Measurements from ENCODE around the gene ATF3. TPM values are rescaled to one million over a fixed set of nuclear protein-coding genes. Genes with fewer than 3 reads are reported as not detected.

ATF3 gene
- total RNA-seq, 4 donors from 2014 or later, result 2.1 to 6.5 (median 3.0) TPM

DNA sequence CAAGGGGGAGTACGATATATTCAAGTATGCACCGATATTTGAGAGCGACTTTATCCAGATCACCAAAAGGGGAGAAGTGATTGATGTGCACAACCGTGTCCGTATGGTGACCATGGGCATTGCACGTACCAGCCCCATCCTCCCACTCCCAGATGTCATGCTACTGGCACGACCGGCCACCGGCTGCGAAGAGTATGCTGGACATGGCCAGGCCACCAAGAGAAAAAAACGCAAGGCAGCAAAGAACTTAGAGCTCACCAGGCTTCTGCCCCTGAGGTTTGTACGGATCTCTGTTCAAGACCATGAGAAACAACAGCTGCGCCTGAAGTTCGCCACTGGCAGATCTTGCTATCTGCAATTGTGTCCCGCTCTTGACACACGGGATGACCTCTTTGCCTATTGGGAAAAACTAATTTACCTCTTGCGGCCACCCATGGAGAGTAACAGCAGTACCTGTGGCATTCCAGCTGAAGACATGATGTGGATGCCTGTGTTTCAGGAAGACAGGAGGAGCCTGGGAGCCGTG lies 16.5 kb downstream of the ATF3 start:
- no peak for DNase-seq
- Histone ChIP-seq H3K4me1 (peaks cover 0 to 3% (median 0%) of the 10 kb centered on the region in 3 donors), H3K4me3 (no peak overlapping the region), H3K36me3 (peaks cover 0 to 7% (median 3%) of the 10 kb centered on the region in 3 donors), H3K27ac (no peak overlapping the region), H3K9me3 (no peaks in the 10 kb centered on the region), H3K27me3 (peaks cover 0 to 34% (median 0%) of the 10 kb centered on the region in 4 donors)
- 85 to 88% methylated on average over 8 to 15 of the region's 18 CpGs for WGBS, 2 donors
- no peak for TF ChIP-seq POLR2A (IDR thresholded peaks at IDR 0.05)
- TF ChIP-seq, protein P1, sequence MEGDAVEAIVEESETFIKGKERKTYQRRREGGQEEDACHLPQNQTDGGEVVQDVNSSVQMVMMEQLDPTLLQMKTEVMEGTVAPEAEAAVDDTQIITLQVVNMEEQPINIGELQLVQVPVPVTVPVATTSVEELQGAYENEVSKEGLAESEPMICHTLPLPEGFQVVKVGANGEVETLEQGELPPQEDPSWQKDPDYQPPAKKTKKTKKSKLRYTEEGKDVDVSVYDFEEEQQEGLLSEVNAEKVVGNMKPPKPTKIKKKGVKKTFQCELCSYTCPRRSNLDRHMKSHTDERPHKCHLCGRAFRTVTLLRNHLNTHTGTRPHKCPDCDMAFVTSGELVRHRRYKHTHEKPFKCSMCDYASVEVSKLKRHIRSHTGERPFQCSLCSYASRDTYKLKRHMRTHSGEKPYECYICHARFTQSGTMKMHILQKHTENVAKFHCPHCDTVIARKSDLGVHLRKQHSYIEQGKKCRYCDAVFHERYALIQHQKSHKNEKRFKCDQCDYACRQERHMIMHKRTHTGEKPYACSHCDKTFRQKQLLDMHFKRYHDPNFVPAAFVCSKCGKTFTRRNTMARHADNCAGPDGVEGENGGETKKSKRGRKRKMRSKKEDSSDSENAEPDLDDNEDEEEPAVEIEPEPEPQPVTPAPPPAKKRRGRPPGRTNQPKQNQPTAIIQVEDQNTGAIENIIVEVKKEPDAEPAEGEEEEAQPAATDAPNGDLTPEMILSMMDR (IDR thresholded peaks at IDR 0.05), result no peak
- intact Hi-C loops (cut with DNase I), result no loop called here

DNA sequence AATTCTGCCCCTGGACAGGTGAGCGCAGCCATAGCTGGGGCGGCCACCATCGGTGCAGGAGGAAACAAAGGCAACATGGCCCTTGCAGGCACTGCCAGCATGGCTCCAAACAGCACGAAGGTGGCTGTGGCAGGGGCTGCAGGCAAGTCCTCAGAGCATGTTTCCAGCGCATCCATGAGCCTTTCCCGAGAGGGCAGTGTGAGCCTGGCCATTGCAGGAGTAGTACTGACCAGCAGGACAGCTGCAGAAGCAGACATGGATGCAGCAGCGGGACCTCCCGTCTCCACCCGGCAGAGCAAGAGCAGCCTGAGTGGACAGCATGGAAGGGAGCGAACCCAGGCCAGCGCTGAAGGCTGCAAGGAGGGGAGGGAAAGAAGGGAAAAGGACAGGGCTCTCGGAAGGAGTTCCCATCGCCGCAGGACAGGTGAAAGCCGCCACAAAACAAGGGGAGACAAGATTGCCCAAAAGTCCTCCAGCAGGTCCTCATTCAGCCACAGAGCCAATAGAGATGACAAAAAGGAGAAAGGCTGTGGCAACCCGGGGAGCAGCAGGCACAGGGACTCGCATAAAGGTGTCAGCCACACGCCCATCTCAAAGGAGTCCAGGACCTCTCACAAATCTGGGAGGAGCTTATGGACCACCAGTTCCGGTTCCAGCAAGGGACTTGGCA lies 17.4 kb downstream of the ATF3 start:
- intact Hi-C loops (cut with DNase I), result no loop called here
- WGBS, 2 donors, result 86 to 90% methylated on average over 7 to 11 of the region's 19 CpGs
- DNase-seq, result no peak

DNA sequence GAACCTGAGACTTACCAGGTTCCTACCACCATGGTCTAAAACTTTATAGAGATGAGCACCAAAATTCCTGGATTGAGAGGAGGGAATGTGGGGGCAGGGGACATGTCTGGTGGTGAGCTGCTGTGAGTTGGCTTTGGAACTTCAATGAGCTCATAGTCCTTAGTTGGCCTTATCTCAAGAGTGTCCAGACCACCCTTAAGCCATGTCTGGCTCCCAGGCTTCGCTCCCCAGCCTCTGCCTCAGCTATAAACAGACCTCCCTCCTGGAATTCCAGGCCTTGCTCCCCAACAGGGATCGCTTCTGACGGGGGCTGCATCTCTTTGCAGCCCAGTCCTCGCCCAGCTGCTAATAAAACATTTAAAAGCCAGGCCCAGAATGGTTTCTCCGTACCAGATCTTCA lies 19.5 kb downstream of the ATF3 start:
- Histone ChIP-seq H3K9me3 (no peaks in the 10 kb centered on the region), H3K36me3 (no peaks in the 10 kb centered on the region), H3K4me3 (no peak overlapping the region), H3K27ac (no peak overlapping the region), H3K27me3 (peaks cover 0 to 39% (median 0%) of the 10 kb centered on the region in 4 donors), H3K4me1 (peaks cover 0 to 10% (median 4%) of the 10 kb centered on the region in 3 donors)
- TF ChIP-seq POLR2A (IDR thresholded peaks at IDR 0.05), result no peak
- TF ChIP-seq, protein P1 (IDR thresholded peaks at IDR 0.05), result no peak
- DNase-seq, result no peak
- 80 to 91% methylated on average over 2 to 4 of the region's 5 CpGs for WGBS, 2 donors
- intact Hi-C loops (cut with DNase I), result no loop called here

More for the DNA sequence above, 17.4 kb downstream of the ATF3 start:
- H3K9me3 ChIP-seq, result no peaks in the 10 kb centered on the region
- peaks cover 0 to 39% (median 0%) of the 10 kb centered on the region in 4 donors for H3K27me3 ChIP-seq
- TF ChIP-seq POLR2A (IDR thresholded peaks at IDR 0.05), result no peak
- TF ChIP-seq, protein P1 (IDR thresholded peaks at IDR 0.05), result no peak
- H3K36me3 ChIP-seq, result no peaks in the 10 kb centered on the region
- H3K4me1 ChIP-seq, result peaks cover 0 to 7% (median 0%) of the 10 kb centered on the region in 3 donors
- no peak overlapping the region for H3K27ac ChIP-seq
- no peak overlapping the region for H3K4me3 ChIP-seq

DNA sequence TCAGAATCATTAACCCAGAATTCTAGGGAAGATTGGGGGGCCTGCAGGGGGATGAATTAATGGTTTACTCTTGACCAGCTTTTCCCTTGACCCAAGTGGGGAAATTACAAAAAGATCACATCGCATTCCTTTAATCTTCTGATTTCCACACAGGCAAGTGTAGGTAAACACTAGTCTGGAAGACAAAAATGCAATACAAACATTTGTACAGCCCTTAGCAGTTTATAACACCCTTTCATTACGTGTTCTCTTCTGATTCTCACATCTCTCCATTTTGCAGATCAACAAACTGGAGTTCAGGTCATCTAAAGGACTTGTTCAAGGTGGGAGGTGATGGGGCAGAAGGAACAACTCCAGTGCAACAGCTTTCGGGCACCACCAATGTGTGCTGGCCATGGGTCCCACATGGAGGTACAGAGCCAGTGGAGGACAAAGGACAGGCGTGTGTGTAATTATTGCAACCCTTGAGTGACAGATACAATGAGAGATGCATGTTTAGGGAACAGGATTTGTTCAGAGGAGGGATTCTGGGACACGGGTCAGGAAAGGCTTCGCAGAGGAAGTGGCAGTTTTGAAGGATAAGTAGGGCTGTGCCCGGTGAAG lies 20.4 kb downstream of the ATF3 start:
- TF ChIP-seq POLR2A (IDR thresholded peaks at IDR 0.05), result no peak
- TF ChIP-seq, protein P1 (IDR thresholded peaks at IDR 0.05), result no peak
- Histone ChIP-seq H3K9me3 (no peaks in the 10 kb centered on the region), H3K27me3 (peaks cover 0 to 39% (median 0%) of the 10 kb centered on the region in 4 donors), H3K4me3 (no peak overlapping the region), H3K36me3 (no peaks in the 10 kb centered on the region), H3K27ac (no peak overlapping the region), H3K4me1 (peaks cover 0 to 17% (median 4%) of the 10 kb centered on the region in 3 donors)
- WGBS, 2 donors, result 90 to 93% methylated on average over 7 of the region's 7 CpGs
- intact Hi-C loops (cut with DNase I), result no loop called here
- no peak for DNase-seq

Measured in esophagus squamous epithelium (tissue), 5 donors.